GM23338 (cell line): ENCODE measurements around the gene ZFR2. TPM values are rescaled to one million over a fixed set of nuclear protein-coding genes. Genes with fewer than 3 reads are reported as not detected.

ENCODE experiments used
- ATAC-seq: fragments of 200-7000 bp; cut with Tn5 transposase; 3 replicates; pipeline ENCODE4 v1.9.1; 2020
- DNase-seq: peaks from one replicate; pipeline ENCODE4 v3.0.0-alpha.2; 2015; ENCODE audit warnings: low spot score
- H2AFZ ChIP-seq: fragments of 200-600 bp; sonication (generic); 2 replicates; pipeline ENCODE4 v1.8.0; 2016; ENCODE audit warnings: antibody characterized with exemption, mild to moderate bottlenecking, moderate library complexity
- H3F3A ChIP-seq: fragments of 200-600 bp; sonication (generic); replicated peaks from 2 replicates; pipeline ENCODE4 v1.8.0; 2017; ENCODE audit warnings: antibody characterized with exemption, mixed run types, low read depth
- H3K27ac ChIP-seq: fragments of 200-600 bp; sonication (generic); 2 replicates; pipeline ENCODE4 v1.6.1; 2016; ENCODE audit warnings: low read depth
- H3K27me3 ChIP-seq: fragments of 200-600 bp; sonication (generic); 2 replicates; pipeline ENCODE4 v1.8.0; 2016; ENCODE audit warnings: mild to moderate bottlenecking, mixed run types, moderate library complexity; ENCODE audit not compliant: insufficient read depth
- H3K36me3 ChIP-seq: fragments of 200-600 bp; sonication (generic); 2 replicates; pipeline ENCODE4 v1.8.0; 2016; ENCODE audit warnings: mild to moderate bottlenecking; ENCODE audit not compliant: insufficient read depth
- H3K4me1 ChIP-seq: fragments of 200-600 bp; sonication (generic); 2 replicates; pipeline ENCODE4 v1.8.0; 2016; ENCODE audit warnings: mild to moderate bottlenecking, moderate library complexity; ENCODE audit not compliant: insufficient read depth
- H3K4me2 ChIP-seq: fragments of 200-600 bp; sonication (generic); 2 replicates; pipeline ENCODE4 v1.7.1; 2017; ENCODE audit warnings: mixed run types
- H3K4me3 ChIP-seq: fragments of 200-600 bp; sonication (generic); 2 replicates; pipeline ENCODE4 v1.6.1; 2016; ENCODE audit warnings: mixed run types
- H3K79me2 ChIP-seq: fragments of 200-600 bp; sonication (generic); replicated peaks from 2 replicates; pipeline ENCODE4 v1.8.0; 2017; ENCODE audit warnings: mild to moderate bottlenecking; ENCODE audit not compliant: insufficient read depth
- H3K9me2 ChIP-seq: fragments of 200-600 bp; sonication (generic); 2 replicates; pipeline ENCODE4 v1.8.0; 2017; ENCODE audit not compliant: insufficient read depth
- H4K20me1 ChIP-seq: fragments of 200-600 bp; sonication (generic); replicated peaks from 2 replicates; pipeline ENCODE4 v1.8.0; 2017; ENCODE audit warnings: mild to moderate bottlenecking; ENCODE audit not compliant: insufficient read depth
- H3K27ac Mint-ChIP-seq: 2 replicates; pipeline ENCODE4 v1.8.0; 2020; ENCODE audit warnings: inconsistent platforms, mild to moderate bottlenecking, moderate library complexity, mixed read lengths
- H3K27me3 Mint-ChIP-seq: 3 replicates; pipeline ENCODE4 v1.8.0; 2022; ENCODE audit warnings: low read depth, mild to moderate bottlenecking, moderate library complexity, mixed read lengths, inconsistent platforms; ENCODE audit not compliant: insufficient read depth, poor library complexity
- H3K36me3 Mint-ChIP-seq: 3 replicates; pipeline ENCODE4 v1.8.0; 2021; ENCODE audit warnings: low read depth, mild to moderate bottlenecking, inconsistent platforms, moderate library complexity, mixed read lengths
- H3K4me1 Mint-ChIP-seq: 3 replicates; pipeline ENCODE4 v1.8.0; 2020; ENCODE audit warnings: mild to moderate bottlenecking, inconsistent platforms, mixed read lengths
- H3K4me3 Mint-ChIP-seq: 3 replicates; pipeline ENCODE4 v1.8.0; 2021; ENCODE audit warnings: moderate library complexity, mild to moderate bottlenecking, inconsistent platforms, mixed read lengths
- H3K9me3 Mint-ChIP-seq: 3 replicates; pipeline ENCODE4 v1.8.0; 2020; ENCODE audit warnings: moderate library complexity, mild to moderate bottlenecking, inconsistent platforms, mixed read lengths
- EZH2 ChIP-seq: fragments of 200-600 bp; sonication (generic); IDR thresholded peaks from one replicate; pipeline ENCODE4 v1.8.0; 2017; ENCODE audit warnings: antibody characterized with exemption, mild to moderate bottlenecking, low read depth; ENCODE audit not compliant: unreplicated experiment
- EZH2phosphoT487 ChIP-seq: fragments of 200-600 bp; sonication (generic); IDR thresholded peaks from one replicate; pipeline ENCODE4 v1.8.1; 2018; ENCODE audit warnings: antibody characterized with exemption; ENCODE audit not compliant: unreplicated experiment
- JUNB ChIP-seq: IDR thresholded peaks from one replicate; pipeline ENCODE4 v1.6.1; 2016; ENCODE audit warnings: antibody characterized with exemption; ENCODE audit not compliant: unreplicated experiment
- NANOG ChIP-seq: IDR thresholded peaks from 2 replicates; pipeline ENCODE4 v1.6.1; 2016; ENCODE audit warnings: antibody characterized with exemption, borderline replicate concordance
- STAT1 ChIP-seq: IDR thresholded peaks from one replicate; pipeline ENCODE4 v1.6.1; 2016; ENCODE audit warnings: antibody characterized with exemption; ENCODE audit not compliant: unreplicated experiment
- ZNF114 ChIP-seq: fragments of 250-450 bp; sonication (Bioruptor Pico); IDR thresholded peaks from 2 replicates; pipeline ENCODE4 v1.5.0; 2020; ENCODE audit warnings: mild to moderate bottlenecking, moderate library complexity
- ZNF331 ChIP-seq: fragments of 250-450 bp; sonication (Bioruptor Pico); IDR thresholded peaks from 2 replicates; pipeline ENCODE4 v1.5.0; 2020; ENCODE audit warnings: low read depth, mild to moderate bottlenecking, moderate library complexity
- polyA plus RNA-seq: library from polyadenylated mRNA; unstranded; fragments of >200 nt; fragmentation: Nextera tagmentation; extraction: Ambion mirVana; gene quantifications from 2 replicates; pipeline ENCODE4 v1.2.1, GENCODE V29; 2016
- total RNA-seq: library from RNA; depleted of rRNA; stranded (reverse); fragments of >200 nt; shearing (Covaris generic); gene quantifications from 2 replicates; pipeline ENCODE4 v1.2.3, GENCODE V29; 2014
- TF ChIP-seq, protein P1 (sequence below), 2 experiments: fragments of 200-600 bp in 1 of 2; sonication (generic) in 1 of 2; conservative IDR thresholded peaks; 2 replicates each; pipeline versions ENCODE4 v1.5.1 to v1.6.1; 2016 to 2017; ENCODE audit warnings: antibody characterized with exemption in 2 of 2, low read depth in 2 of 2, mild to moderate bottlenecking in 2 of 2, moderate library complexity in 1 of 2
- TF ChIP-seq, protein P2 (sequence below): IDR thresholded peaks from one replicate; pipeline ENCODE4 v1.6.1; 2018; ENCODE audit warnings: antibody characterized with exemption; ENCODE audit not compliant: unreplicated experiment
- TF ChIP-seq, protein P3 (sequence below): fragments of 250-450 bp; sonication (Bioruptor Pico); IDR thresholded peaks from 2 replicates; pipeline ENCODE4 v1.5.0; 2020; ENCODE audit warnings: mild to moderate bottlenecking, moderate library complexity

The ZFR2 gene
- total and polyA plus RNA-seq, 2 experiments from 2014 or later = 15.8 to 31.3 TPM

DNA sequence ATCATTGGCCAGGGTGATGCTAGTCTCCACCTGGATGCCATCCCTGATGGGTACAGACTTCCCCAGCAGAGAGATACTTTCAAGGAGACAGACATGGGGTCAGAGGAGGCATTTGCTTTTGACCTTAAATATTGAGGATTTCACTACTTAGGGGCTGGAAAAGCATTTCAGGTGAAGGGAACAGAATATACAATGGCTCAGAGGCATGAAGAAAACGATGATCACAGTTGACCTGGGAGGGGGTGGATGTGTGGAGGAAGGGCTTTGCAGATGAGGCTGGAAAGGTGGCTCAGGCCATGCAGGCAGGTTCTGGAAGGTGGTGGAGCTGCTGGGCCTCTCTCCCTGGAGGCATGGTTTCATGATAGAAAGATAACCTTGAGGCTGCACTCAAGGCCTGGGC is 86.5 kb downstream of the ZFR2 start:
- Mint-ChIP-seq H3K9me3 (peaks cover 29% of the 10 kb centered on the region), H3K27ac (no peak overlapping the region)

More for the DNA sequence above, 86.5 kb downstream of the ZFR2 start:
- no peaks in the 10 kb centered on the region for H3K9me2 ChIP-seq
- no peak overlapping the region for H3K4me3 ChIP-seq
- H4K20me1 ChIP-seq = no peaks in the 10 kb centered on the region
- peaks cover 4% of the 10 kb centered on the region; the same call in 1 of the 2 replicates for H3K36me3 ChIP-seq
- no peak overlapping the region for H3K4me2 ChIP-seq
- H3K27me3 ChIP-seq = peaks cover 10% of the 10 kb centered on the region
- Mint-ChIP-seq H3K4me3 (no peak overlapping the region; the same call in 2 of the 3 replicates), H3K27me3 (peaks cover 20% of the 10 kb centered on the region), H3K36me3 (peaks cover 33% of the 10 kb centered on the region), H3K4me1 (peaks cover 8% of the 10 kb centered on the region)
- no peaks in the 10 kb centered on the region for H3F3A ChIP-seq
- no peak overlapping the region for H3K27ac ChIP-seq
- ATAC-seq (no peak), DNase-seq (no peak)
- no peak overlapping the region for H2AFZ ChIP-seq
- H3K4me1 ChIP-seq = no peaks in the 10 kb centered on the region; the same call in 1 of the 2 replicates
- no peaks in the 10 kb centered on the region for H3K79me2 ChIP-seq
- TF ChIP-seq NANOG = no peak
- TF ChIP-seq, protein P1, sequence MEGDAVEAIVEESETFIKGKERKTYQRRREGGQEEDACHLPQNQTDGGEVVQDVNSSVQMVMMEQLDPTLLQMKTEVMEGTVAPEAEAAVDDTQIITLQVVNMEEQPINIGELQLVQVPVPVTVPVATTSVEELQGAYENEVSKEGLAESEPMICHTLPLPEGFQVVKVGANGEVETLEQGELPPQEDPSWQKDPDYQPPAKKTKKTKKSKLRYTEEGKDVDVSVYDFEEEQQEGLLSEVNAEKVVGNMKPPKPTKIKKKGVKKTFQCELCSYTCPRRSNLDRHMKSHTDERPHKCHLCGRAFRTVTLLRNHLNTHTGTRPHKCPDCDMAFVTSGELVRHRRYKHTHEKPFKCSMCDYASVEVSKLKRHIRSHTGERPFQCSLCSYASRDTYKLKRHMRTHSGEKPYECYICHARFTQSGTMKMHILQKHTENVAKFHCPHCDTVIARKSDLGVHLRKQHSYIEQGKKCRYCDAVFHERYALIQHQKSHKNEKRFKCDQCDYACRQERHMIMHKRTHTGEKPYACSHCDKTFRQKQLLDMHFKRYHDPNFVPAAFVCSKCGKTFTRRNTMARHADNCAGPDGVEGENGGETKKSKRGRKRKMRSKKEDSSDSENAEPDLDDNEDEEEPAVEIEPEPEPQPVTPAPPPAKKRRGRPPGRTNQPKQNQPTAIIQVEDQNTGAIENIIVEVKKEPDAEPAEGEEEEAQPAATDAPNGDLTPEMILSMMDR (conservative IDR thresholded peaks at IDR 0.05; ENCODE audit: low read depth in 2 of 2) = no peak
- no peak for TF ChIP-seq ZNF331 (CRISPR knock-in tag)
- no peak for TF ChIP-seq EZH2phosphoT487
- TF ChIP-seq, protein P2, sequence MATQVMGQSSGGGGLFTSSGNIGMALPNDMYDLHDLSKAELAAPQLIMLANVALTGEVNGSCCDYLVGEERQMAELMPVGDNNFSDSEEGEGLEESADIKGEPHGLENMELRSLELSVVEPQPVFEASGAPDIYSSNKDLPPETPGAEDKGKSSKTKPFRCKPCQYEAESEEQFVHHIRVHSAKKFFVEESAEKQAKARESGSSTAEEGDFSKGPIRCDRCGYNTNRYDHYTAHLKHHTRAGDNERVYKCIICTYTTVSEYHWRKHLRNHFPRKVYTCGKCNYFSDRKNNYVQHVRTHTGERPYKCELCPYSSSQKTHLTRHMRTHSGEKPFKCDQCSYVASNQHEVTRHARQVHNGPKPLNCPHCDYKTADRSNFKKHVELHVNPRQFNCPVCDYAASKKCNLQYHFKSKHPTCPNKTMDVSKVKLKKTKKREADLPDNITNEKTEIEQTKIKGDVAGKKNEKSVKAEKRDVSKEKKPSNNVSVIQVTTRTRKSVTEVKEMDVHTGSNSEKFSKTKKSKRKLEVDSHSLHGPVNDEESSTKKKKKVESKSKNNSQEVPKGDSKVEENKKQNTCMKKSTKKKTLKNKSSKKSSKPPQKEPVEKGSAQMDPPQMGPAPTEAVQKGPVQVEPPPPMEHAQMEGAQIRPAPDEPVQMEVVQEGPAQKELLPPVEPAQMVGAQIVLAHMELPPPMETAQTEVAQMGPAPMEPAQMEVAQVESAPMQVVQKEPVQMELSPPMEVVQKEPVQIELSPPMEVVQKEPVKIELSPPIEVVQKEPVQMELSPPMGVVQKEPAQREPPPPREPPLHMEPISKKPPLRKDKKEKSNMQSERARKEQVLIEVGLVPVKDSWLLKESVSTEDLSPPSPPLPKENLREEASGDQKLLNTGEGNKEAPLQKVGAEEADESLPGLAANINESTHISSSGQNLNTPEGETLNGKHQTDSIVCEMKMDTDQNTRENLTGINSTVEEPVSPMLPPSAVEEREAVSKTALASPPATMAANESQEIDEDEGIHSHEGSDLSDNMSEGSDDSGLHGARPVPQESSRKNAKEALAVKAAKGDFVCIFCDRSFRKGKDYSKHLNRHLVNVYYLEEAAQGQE = no peak
- TF ChIP-seq, protein P3, sequence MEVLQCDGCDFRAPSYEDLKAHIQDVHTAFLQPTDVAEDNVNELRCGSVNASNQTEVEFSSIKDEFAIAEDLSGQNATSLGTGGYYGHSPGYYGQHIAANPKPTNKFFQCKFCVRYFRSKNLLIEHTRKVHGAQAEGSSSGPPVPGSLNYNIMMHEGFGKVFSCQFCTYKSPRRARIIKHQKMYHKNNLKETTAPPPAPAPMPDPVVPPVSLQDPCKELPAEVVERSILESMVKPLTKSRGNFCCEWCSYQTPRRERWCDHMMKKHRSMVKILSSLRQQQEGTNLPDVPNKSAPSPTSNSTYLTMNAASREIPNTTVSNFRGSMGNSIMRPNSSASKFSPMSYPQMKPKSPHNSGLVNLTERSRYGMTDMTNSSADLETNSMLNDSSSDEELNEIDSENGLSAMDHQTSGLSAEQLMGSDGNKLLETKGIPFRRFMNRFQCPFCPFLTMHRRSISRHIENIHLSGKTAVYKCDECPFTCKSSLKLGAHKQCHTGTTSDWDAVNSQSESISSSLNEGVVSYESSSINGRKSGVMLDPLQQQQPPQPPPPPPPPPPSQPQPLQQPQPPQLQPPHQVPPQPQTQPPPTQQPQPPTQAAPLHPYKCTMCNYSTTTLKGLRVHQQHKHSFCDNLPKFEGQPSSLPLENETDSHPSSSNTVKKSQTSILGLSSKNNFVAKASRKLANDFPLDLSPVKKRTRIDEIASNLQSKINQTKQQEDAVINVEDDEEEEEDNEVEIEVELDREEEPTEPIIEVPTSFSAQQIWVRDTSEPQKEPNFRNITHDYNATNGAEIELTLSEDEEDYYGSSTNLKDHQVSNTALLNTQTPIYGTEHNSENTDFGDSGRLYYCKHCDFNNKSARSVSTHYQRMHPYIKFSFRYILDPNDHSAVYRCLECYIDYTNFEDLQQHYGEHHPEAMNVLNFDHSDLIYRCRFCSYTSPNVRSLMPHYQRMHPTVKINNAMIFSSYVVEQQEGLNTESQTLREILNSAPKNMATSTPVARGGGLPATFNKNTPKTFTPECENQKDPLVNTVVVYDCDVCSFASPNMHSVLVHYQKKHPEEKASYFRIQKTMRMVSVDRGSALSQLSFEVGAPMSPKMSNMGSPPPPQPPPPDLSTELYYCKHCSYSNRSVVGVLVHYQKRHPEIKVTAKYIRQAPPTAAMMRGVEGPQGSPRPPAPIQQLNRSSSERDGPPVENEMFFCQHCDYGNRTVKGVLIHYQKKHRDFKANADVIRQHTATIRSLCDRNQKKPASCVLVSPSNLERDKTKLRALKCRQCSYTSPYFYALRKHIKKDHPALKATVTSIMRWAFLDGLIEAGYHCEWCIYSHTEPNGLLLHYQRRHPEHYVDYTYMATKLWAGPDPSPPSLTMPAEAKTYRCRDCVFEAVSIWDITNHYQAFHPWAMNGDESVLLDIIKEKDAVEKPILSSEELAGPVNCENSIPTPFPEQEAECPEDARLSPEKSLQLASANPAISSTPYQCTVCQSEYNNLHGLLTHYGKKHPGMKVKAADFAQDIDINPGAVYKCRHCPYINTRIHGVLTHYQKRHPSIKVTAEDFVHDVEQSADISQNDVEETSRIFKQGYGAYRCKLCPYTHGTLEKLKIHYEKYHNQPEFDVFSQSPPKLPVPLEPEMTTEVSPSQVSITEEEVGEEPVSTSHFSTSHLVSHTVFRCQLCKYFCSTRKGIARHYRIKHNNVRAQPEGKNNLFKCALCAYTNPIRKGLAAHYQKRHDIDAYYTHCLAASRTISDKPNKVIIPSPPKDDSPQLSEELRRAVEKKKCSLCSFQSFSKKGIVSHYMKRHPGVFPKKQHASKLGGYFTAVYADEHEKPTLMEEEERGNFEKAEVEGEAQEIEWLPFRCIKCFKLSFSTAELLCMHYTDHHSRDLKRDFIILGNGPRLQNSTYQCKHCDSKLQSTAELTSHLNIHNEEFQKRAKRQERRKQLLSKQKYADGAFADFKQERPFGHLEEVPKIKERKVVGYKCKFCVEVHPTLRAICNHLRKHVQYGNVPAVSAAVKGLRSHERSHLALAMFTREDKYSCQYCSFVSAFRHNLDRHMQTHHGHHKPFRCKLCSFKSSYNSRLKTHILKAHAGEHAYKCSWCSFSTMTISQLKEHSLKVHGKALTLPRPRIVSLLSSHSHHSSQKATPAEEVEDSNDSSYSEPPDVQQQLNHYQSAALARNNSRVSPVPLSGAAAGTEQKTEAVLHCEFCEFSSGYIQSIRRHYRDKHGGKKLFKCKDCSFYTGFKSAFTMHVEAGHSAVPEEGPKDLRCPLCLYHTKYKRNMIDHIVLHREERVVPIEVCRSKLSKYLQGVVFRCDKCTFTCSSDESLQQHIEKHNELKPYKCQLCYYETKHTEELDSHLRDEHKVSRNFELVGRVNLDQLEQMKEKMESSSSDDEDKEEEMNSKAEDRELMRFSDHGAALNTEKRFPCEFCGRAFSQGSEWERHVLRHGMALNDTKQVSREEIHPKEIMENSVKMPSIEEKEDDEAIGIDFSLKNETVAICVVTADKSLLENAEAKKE (CRISPR knock-in tag) = no peak
- no peak for TF ChIP-seq STAT1
- TF ChIP-seq JUNB = no peak
- TF ChIP-seq ZNF114 (CRISPR knock-in tag) = no peak
- TF ChIP-seq EZH2 = no peak
